Ishikawa (cell line): Measurements from ENCODE around the gene SCTR.

Experiments used
- CEBPB ChIP-seq: IDR thresholded peaks from 2 replicates; pipeline ENCODE4 v1.6.1; 2012
- EGR1 ChIP-seq: IDR thresholded peaks from 2 replicates; pipeline ENCODE4 v1.6.1; 2012
- EP300 ChIP-seq: IDR thresholded peaks from 2 replicates; pipeline ENCODE4 v1.6.1; 2012; ENCODE audit warnings: borderline replicate concordance
- FOXM1 ChIP-seq: IDR thresholded peaks from 2 replicates; pipeline ENCODE4 v1.6.1; 2012; ENCODE audit warnings: low read depth, borderline replicate concordance
- MAX ChIP-seq: IDR thresholded peaks from 2 replicates; pipeline ENCODE4 v1.6.1; 2012
- NFIC ChIP-seq: IDR thresholded peaks from 2 replicates; pipeline ENCODE4 v1.6.1; 2012
- RAD21 ChIP-seq: IDR thresholded peaks from 2 replicates; pipeline ENCODE4 v1.6.1; 2012; ENCODE audit warnings: low read depth
- REST ChIP-seq: IDR thresholded peaks from 2 replicates; pipeline ENCODE4 v1.6.1; 2012; ENCODE audit warnings: low read depth, mild to moderate bottlenecking
- TAF1 ChIP-seq: IDR thresholded peaks from 2 replicates; pipeline ENCODE4 v1.6.1; 2012; ENCODE audit warnings: low read depth, mild to moderate bottlenecking
- TEAD4 ChIP-seq: IDR thresholded peaks from 2 replicates; pipeline ENCODE4 v1.6.1; 2012
- USF1 ChIP-seq: IDR thresholded peaks from 2 replicates; pipeline ENCODE4 v1.6.1; 2012
- ZBTB7A ChIP-seq: IDR thresholded peaks from 2 replicates; pipeline ENCODE4 v1.6.1; 2012; ENCODE audit warnings: low read depth

- TF ChIP-seq REST (no peak), TAF1 (no peak), USF1 (no peak), CEBPB (no peak), EP300 (no peak), MAX (no peak), RAD21 (no peak), EGR1 (no peak), NFIC (no peak), ZBTB7A (no peak), TEAD4 (no peak), FOXM1 (no peak)
Observed at GRCh38 chr2:119472749-119473148, 51.5 kb downstream of the SCTR start.
